SK-N-SH (cell line): ENCODE measurements around the gene ZNF516. TPM values are rescaled to one million over a fixed set of nuclear protein-coding genes. Genes with fewer than 3 reads are reported as not detected.

Experiments used
- CTCF ChIA-PET: fragments of 300-600, 350-600 bp; formaldehyde crosslinking; extraction: SDS; loops from one replicate; lab custom pipeline; 2021; lab: Yijun Ruan, JAX
- POLR2A ChIA-PET: fragments of 350-600 bp; sonication (Branson Sonifier 250); formaldehyde crosslinking; extraction: SDS; loops from one replicate; lab custom pipeline; 2020; ENCODE audit warnings: antibody characterized with exemption, inconsistent platforms; lab: Yijun Ruan, JAX
- DNase-seq: peaks from one replicate; pipeline ENCODE4 v3.0.0; 2012
- H2AFZ ChIP-seq: fragments of 200-600 bp; sonication (generic); 2 replicates; pipeline ENCODE4 v1.8.1; 2016; ENCODE audit warnings: antibody characterized with exemption, mild to moderate bottlenecking, low read depth
- H3F3A ChIP-seq: fragments of 200-600 bp; sonication (generic); replicated peaks from 2 replicates; pipeline ENCODE3; 2016; ENCODE audit warnings: antibody characterized with exemption, mild to moderate bottlenecking; ENCODE audit not compliant: insufficient read depth
- H3K27ac ChIP-seq, 2 experiments: fragments of 200-500 bp in 1 of 2; fragments of 200-600 bp in 1 of 2; sonication (Bioruptor generic) in 1 of 2; sonication (generic), shearing (Covaris generic) in 1 of 2; 2 replicates each; pipeline versions ENCODE4 v1.5.1 to v1.6.1; 2014 to 2016; ENCODE audit warnings: low read depth in 2 of 2, inconsistent platforms in 1 of 2, low read length in 1 of 2, mild to moderate bottlenecking in 1 of 2, mixed read lengths in 1 of 2
- H3K27me3 ChIP-seq: fragments of 200-600 bp; sonication (generic), shearing (Covaris generic); 2 replicates; pipeline ENCODE4 v1.6.1; 2016; ENCODE audit warnings: mixed run types; ENCODE audit not compliant: insufficient read depth
- H3K36me3 ChIP-seq, 2 experiments: fragments of 200-500 bp in 1 of 2; fragments of 200-600 bp in 1 of 2; sonication (Bioruptor generic) in 1 of 2; sonication (generic) in 1 of 2; replicated peaks in 1 of 2; 2 replicates each; pipeline versions ENCODE3 to v1.5.1; 2014 to 2016; ENCODE audit warnings: low read length in 1 of 2, mild to moderate bottlenecking in 1 of 2; ENCODE audit not compliant: insufficient read depth in 2 of 2, control insufficient read depth in 1 of 2
- H3K4me1 ChIP-seq, 2 experiments: fragments of 200-500 bp in 1 of 2; fragments of 200-600 bp in 1 of 2; sonication (Bioruptor generic) in 1 of 2; sonication (generic), shearing (Covaris generic) in 1 of 2; 2 replicates each; pipeline versions ENCODE4 v1.5.1 to v1.6.1; 2014 to 2016; ENCODE audit warnings: low read depth in 1 of 2, low read length in 1 of 2, mixed run types in 1 of 2; ENCODE audit not compliant: insufficient read depth in 2 of 2, control insufficient read depth in 1 of 2
- H3K4me2 ChIP-seq: fragments of 200-600 bp; sonication (generic), shearing (Covaris generic); 2 replicates; pipeline ENCODE4 v1.6.1; 2017; ENCODE audit warnings: mixed run types
- H3K4me3 ChIP-seq, 2 experiments: fragments of 200-500 bp in 1 of 2; fragments of 200-600 bp in 1 of 2; sonication (Bioruptor generic) in 1 of 2; sonication (generic), shearing (Covaris generic) in 1 of 2; 2 replicates each; pipeline versions ENCODE4 v1.5.1 to v1.8.1; 2014 to 2016; ENCODE audit warnings: low read depth in 2 of 2, inconsistent platforms in 1 of 2, low read length in 1 of 2, mild to moderate bottlenecking in 1 of 2, mixed read lengths in 1 of 2, moderate library complexity in 1 of 2
- H3K79me2 ChIP-seq: fragments of 200-600 bp; sonication (generic); 2 replicates; pipeline ENCODE4 v1.8.1; 2017; ENCODE audit warnings: mild to moderate bottlenecking; ENCODE audit not compliant: insufficient read depth
- H3K9ac ChIP-seq: fragments of 200-600 bp; sonication (generic); 2 replicates; pipeline ENCODE4 v1.6.1; 2017; ENCODE audit warnings: mixed run types
- H3K9me2 ChIP-seq: fragments of 200-600 bp; sonication (generic); 2 replicates; pipeline ENCODE4 v1.6.1; 2017; ENCODE audit warnings: mixed run types
- H3K9me3 ChIP-seq: fragments of 200-600 bp; sonication (generic); 2 replicates; pipeline ENCODE4 v1.6.1; 2017; ENCODE audit warnings: mixed run types, mild to moderate bottlenecking, moderate library complexity
- H4K20me1 ChIP-seq: fragments of 200-600 bp; sonication (generic); 2 replicates; pipeline ENCODE4 v1.6.1; 2017; ENCODE audit warnings: mild to moderate bottlenecking, mixed run types; ENCODE audit not compliant: insufficient read depth
- CHD2 ChIP-seq: fragments of 150-350 bp; IDR thresholded peaks from 2 replicates; pipeline ENCODE4 v1.6.1; 2018; ENCODE audit warnings: low read length; ENCODE audit not compliant: partially characterized antibody
- ELF1 ChIP-seq: IDR thresholded peaks from 2 replicates; pipeline ENCODE4 v1.4.0; 2012
- EZH2phosphoT487 ChIP-seq: fragments of 200-600 bp; sonication (generic); IDR thresholded peaks from 2 replicates; pipeline ENCODE4 v1.6.1; 2017; ENCODE audit warnings: low read depth, mixed run types, mild to moderate bottlenecking, antibody characterized with exemption, moderate library complexity, borderline replicate concordance
- FOSL2 ChIP-seq: IDR thresholded peaks from 2 replicates; pipeline ENCODE4 v1.4.0; 2012; ENCODE audit warnings: low read depth, mild to moderate bottlenecking, moderate library complexity, borderline replicate concordance
- FOXJ3 ChIP-seq: sonication (generic); formaldehyde crosslinking; IDR thresholded peaks from 2 replicates; pipeline ENCODE4 v1.5.1; 2020; ENCODE audit warnings: mild to moderate bottlenecking, missing genetic modification reagents
- FOXM1 ChIP-seq: IDR thresholded peaks from 2 replicates; pipeline ENCODE4 v1.4.0; 2012; ENCODE audit warnings: low read depth, mild to moderate bottlenecking
- MXI1 ChIP-seq: IDR thresholded peaks from 2 replicates; pipeline ENCODE4 v1.6.1; 2012; ENCODE audit warnings: mild to moderate bottlenecking, low read depth, low read length, improper control_type of control experiment
- NFIC ChIP-seq: IDR thresholded peaks from 2 replicates; pipeline ENCODE4 v1.4.0; 2012; ENCODE audit warnings: borderline replicate concordance
- NRF1 ChIP-seq: IDR thresholded peaks from 2 replicates; pipeline ENCODE4 v1.6.1; 2012; ENCODE audit warnings: low read depth, mild to moderate bottlenecking, low read length
- POLR2AphosphoS5 ChIP-seq: IDR thresholded peaks from 2 replicates; pipeline ENCODE4 v1.6.1; 2012; ENCODE audit warnings: low read depth, low read length
- RAD21 ChIP-seq: IDR thresholded peaks from 2 replicates; pipeline ENCODE4 v1.6.1; 2012; ENCODE audit warnings: mild to moderate bottlenecking, low read length
- RCOR1 ChIP-seq: fragments of 150-350 bp; IDR thresholded peaks from 2 replicates; pipeline ENCODE4 v1.6.1; 2017; ENCODE audit warnings: antibody characterized with exemption, low read length
- RFX5 ChIP-seq: IDR thresholded peaks from 2 replicates; pipeline ENCODE4 v1.6.1; 2012; ENCODE audit warnings: mild to moderate bottlenecking, improper control_type of control experiment, low read length
- RXRA ChIP-seq: IDR thresholded peaks from 2 replicates; pipeline ENCODE4 v1.4.0; 2012; ENCODE audit warnings: low read depth, mild to moderate bottlenecking, borderline replicate concordance
- SIN3A ChIP-seq: IDR thresholded peaks from 2 replicates; pipeline ENCODE4 v1.6.1; 2012; ENCODE audit warnings: low read depth, mild to moderate bottlenecking, low read length, moderate library complexity, borderline replicate concordance
- SMC3 ChIP-seq: IDR thresholded peaks from 2 replicates; pipeline ENCODE4 v1.6.1; 2012; ENCODE audit warnings: low read depth, low read length, improper control_type of control experiment
- TCF12 ChIP-seq: IDR thresholded peaks from 2 replicates; pipeline ENCODE4 v1.4.0; 2012
- TEAD4 ChIP-seq: IDR thresholded peaks from 2 replicates; pipeline ENCODE4 v1.4.0; 2012; ENCODE audit warnings: mild to moderate bottlenecking, borderline replicate concordance; ENCODE audit not compliant: insufficient read depth
- WGBS: methylation state at CpG from one replicate; pipeline ENCODE4 v1.1.6; 2017; ENCODE audit warnings: low lambda C conversion rate; 5-methylcytosine and 5-hydroxymethylcytosine counted together
- polyA plus RNA-seq, 3 experiments: library from polyadenylated mRNA; depleted of rRNA; stranded (reverse); fragments of >200 nt; gene quantifications; 2 replicates each; pipeline ENCODE4 v1.2.3, GENCODE V29; 2012
- TF ChIP-seq, protein P1 (sequence below): IDR thresholded peaks from 2 replicates; pipeline ENCODE4 v1.4.0; 2012; ENCODE audit warnings: low read depth, borderline replicate concordance
- TF ChIP-seq, protein P2 (sequence below): fragments of 150-350 bp; IDR thresholded peaks from 2 replicates; pipeline ENCODE4 v1.6.1; 2017; ENCODE audit warnings: antibody characterized with exemption, low read length, low read depth, borderline replicate concordance
- TF ChIP-seq, protein P3 (sequence below): fragments of 200-600 bp; sonication (generic); IDR thresholded peaks from 2 replicates; pipeline ENCODE4 v1.6.1; 2017; ENCODE audit warnings: antibody characterized with exemption, mild to moderate bottlenecking, moderate library complexity
- TF ChIP-seq, protein P4 (sequence below): IDR thresholded peaks from 2 replicates; pipeline ENCODE4 v1.4.0; 2012; ENCODE audit warnings: low read depth, borderline replicate concordance
- TF ChIP-seq, protein P5 (sequence below): IDR thresholded peaks from 2 replicates; pipeline ENCODE4; 2012

Gene ZNF516
- polyA plus RNA-seq, 1 of the 3 experiments (the other 2 are of a cell fraction), result 4.4 TPM

DNA sequence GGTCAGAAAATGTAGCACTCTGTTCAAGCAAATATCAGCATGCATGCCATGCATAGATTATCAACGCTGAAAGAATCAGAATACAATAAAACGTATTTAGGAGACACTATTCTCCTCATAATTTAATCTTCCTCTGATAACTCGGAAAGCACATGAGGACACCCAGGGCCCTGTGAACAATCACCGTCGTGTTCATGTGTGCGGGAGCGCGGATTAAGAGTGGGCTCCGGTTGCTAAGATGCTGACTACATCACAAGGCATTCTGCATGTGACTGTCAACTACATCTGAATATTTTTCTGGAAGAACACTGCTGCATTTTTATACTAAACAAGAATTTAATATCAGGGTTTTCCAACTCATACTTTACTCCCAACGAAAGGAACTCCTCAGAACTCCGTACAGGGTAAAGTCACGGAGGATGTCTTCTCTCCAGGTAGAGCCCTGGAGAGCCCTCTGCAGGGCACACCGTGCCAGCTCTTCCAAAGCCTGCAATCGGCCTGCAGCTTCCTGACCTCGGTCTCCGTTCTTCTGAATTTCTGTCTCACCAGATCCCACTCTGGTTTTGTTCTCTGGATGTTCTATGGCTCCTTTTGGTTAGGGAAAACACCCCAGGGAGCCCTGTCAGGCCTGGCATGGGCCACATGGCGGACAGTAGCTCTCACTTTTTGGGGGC is 59.6 kb downstream of the ZNF516 start (continued):
- TF ChIP-seq, protein P1, sequence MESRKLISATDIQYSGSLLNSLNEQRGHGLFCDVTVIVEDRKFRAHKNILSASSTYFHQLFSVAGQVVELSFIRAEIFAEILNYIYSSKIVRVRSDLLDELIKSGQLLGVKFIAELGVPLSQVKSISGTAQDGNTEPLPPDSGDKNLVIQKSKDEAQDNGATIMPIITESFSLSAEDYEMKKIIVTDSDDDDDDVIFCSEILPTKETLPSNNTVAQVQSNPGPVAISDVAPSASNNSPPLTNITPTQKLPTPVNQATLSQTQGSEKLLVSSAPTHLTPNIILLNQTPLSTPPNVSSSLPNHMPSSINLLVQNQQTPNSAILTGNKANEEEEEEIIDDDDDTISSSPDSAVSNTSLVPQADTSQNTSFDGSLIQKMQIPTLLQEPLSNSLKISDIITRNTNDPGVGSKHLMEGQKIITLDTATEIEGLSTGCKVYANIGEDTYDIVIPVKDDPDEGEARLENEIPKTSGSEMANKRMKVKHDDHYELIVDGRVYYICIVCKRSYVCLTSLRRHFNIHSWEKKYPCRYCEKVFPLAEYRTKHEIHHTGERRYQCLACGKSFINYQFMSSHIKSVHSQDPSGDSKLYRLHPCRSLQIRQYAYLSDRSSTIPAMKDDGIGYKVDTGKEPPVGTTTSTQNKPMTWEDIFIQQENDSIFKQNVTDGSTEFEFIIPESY, result no peak
- TF ChIP-seq FOSL2 (no peak), SMC3 (no peak), NRF1 (no peak), TCF12 (no peak), FOXM1 (no peak), RXRA (no peak), CHD2 (no peak), RCOR1 (no peak), NFIC (no peak), SIN3A (no peak)
- TF ChIP-seq, protein P2, sequence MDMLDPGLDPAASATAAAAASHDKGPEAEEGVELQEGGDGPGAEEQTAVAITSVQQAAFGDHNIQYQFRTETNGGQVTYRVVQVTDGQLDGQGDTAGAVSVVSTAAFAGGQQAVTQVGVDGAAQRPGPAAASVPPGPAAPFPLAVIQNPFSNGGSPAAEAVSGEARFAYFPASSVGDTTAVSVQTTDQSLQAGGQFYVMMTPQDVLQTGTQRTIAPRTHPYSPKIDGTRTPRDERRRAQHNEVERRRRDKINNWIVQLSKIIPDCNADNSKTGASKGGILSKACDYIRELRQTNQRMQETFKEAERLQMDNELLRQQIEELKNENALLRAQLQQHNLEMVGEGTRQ, result no peak
- TF ChIP-seq, protein P3, sequence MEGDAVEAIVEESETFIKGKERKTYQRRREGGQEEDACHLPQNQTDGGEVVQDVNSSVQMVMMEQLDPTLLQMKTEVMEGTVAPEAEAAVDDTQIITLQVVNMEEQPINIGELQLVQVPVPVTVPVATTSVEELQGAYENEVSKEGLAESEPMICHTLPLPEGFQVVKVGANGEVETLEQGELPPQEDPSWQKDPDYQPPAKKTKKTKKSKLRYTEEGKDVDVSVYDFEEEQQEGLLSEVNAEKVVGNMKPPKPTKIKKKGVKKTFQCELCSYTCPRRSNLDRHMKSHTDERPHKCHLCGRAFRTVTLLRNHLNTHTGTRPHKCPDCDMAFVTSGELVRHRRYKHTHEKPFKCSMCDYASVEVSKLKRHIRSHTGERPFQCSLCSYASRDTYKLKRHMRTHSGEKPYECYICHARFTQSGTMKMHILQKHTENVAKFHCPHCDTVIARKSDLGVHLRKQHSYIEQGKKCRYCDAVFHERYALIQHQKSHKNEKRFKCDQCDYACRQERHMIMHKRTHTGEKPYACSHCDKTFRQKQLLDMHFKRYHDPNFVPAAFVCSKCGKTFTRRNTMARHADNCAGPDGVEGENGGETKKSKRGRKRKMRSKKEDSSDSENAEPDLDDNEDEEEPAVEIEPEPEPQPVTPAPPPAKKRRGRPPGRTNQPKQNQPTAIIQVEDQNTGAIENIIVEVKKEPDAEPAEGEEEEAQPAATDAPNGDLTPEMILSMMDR, result no peak
- TF ChIP-seq, protein P4, sequence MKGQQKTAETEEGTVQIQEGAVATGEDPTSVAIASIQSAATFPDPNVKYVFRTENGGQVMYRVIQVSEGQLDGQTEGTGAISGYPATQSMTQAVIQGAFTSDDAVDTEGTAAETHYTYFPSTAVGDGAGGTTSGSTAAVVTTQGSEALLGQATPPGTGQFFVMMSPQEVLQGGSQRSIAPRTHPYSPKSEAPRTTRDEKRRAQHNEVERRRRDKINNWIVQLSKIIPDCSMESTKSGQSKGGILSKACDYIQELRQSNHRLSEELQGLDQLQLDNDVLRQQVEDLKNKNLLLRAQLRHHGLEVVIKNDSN, result no peak

DNA sequence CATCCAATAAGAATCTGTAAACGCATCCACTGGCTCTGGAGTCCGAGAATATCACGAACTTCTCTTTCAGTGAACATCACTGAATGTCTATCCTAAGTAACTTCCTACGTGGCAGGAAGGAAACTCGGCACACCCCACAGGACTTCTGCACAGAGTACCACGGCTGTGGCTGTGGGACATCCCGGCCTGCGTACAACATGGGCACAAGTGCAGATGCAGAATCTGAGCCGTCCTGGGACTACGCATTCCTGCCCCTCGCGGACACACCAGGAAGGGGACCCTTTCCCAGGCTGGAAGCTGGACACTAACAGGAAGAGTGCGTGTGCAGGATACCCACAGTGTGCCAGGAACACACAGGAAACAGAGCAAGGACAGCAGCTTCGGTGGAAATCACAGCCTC is 60.6 kb downstream of the ZNF516 start:
- no peaks in the 10 kb centered on the region for H3K9me2 ChIP-seq
- no peaks in the 10 kb centered on the region for H3K27me3 ChIP-seq
- no peak overlapping the region for H3K27ac ChIP-seq
- peaks cover 0 to 14% of the 10 kb centered on the region in 2 experiments; a peak in 2 of 4 replicates for H3K4me1 ChIP-seq
- 0 out of 2 replicates have a peak, but pooled peaks cover 6% of the 10 kb centered on the region for H4K20me1 ChIP-seq
- no peak overlapping the region for H3K4me3 ChIP-seq
- H3K9ac ChIP-seq, result no peak overlapping the region
- H3K9me3 ChIP-seq, result no peaks in the 10 kb centered on the region
- no peak for DNase-seq
- ChIA-PET POLR2A (no interaction called here), CTCF (no interaction called here)
- WGBS, result 85% methylated on average over 13 of the region's 14 CpGs
- no peaks in the 10 kb centered on the region for H3K36me3 ChIP-seq
- no peak overlapping the region for H2AFZ ChIP-seq
- H3K4me2 ChIP-seq, result no peak overlapping the region
- no peaks in the 10 kb centered on the region; the same call in 1 of the 2 replicates for H3K79me2 ChIP-seq
- H3F3A ChIP-seq, result no peaks in the 10 kb centered on the region
- TF ChIP-seq FOSL2 (no peak), FOXM1 (no peak), FOXJ3 (CRISPR knock-in tag) (no peak), NRF1 (no peak), RAD21 (no peak), EZH2phosphoT487 (no peak), ELF1 (no peak), MXI1 (no peak), TCF12 (no peak), TEAD4 (no peak), RFX5 (no peak), POLR2AphosphoS5 (no peak), SMC3 (no peak)
- TF ChIP-seq, protein P1, result no peak
- TF ChIP-seq, protein P5, sequence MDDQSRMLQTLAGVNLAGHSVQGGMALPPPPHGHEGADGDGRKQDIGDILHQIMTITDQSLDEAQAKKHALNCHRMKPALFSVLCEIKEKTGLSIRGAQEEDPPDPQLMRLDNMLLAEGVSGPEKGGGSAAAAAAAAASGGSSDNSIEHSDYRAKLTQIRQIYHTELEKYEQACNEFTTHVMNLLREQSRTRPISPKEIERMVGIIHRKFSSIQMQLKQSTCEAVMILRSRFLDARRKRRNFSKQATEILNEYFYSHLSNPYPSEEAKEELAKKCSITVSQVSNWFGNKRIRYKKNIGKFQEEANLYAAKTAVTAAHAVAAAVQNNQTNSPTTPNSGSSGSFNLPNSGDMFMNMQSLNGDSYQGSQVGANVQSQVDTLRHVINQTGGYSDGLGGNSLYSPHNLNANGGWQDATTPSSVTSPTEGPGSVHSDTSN, result no peak
